Colonic mucosa (tissue), 4 donors: ENCODE results near the gene PTPN20. TPM values are rescaled to one million over a fixed set of nuclear protein-coding genes. Genes with fewer than 3 reads are reported as not detected.

Experiments used
- DNase-seq: peaks from one replicate; pipeline ENCODE4 v3.0.0-alpha.2; 2020
- H3K27ac ChIP-seq: fragments of 200-600 bp; one replicate; pipeline ENCODE4 v1.8.0; 2021
- H3K27me3 ChIP-seq: fragments of 200-600 bp; one replicate; pipeline ENCODE4 v1.8.0; 2021
- H3K36me3 ChIP-seq: fragments of 200-600 bp; one replicate; pipeline ENCODE4 v1.8.0; 2021
- H3K4me1 ChIP-seq: fragments of 200-600 bp; one replicate; pipeline ENCODE4 v1.8.0; 2021; ENCODE audit warnings: mild to moderate bottlenecking
- H3K4me3 ChIP-seq: fragments of 200-600 bp; one replicate; pipeline ENCODE4 v1.8.0; 2021
- H3K9ac ChIP-seq, 2 donors: one replicate each; pipeline ENCODE4 v1.7.0; 2013; ENCODE audit warnings: control low read depth in 2 of 2, low read depth in 2 of 2, low read length in 2 of 2
- H3K9me3 ChIP-seq: fragments of 200-600 bp; one replicate; pipeline ENCODE4 v1.8.0; 2021
- CTCF ChIP-seq: fragments of 200-600 bp; IDR thresholded peaks from one replicate; pipeline ENCODE4 v1.8.0; 2022; ENCODE audit warnings: antibody characterized with exemption, mild to moderate bottlenecking
- intact Hi-C: fragments of 100-400 bp; cut with DNase I; formaldehyde crosslinking; loops from one replicate; pipeline ENCODE4 v1.14.1; 2022
- total RNA-seq, 2 donors: library from RNA; stranded (reverse); fragmentation: NEBNext Ultra II Directional in 1 of 2; extraction: Animal tissue kit (Norgen Biotek cat#: 25700) in 1 of 2; gene quantifications; one replicate each; pipeline ENCODE4 v1.2.1, GENCODE V29; 2021
- donor health status: healthy.
- donor health status: DM: no; HTN: no; CAD: no.
- donor health status: DM: no; HTN: no; CAD: no.

PTPN20 gene
- total RNA-seq, 2 donors from 2014 or later: 2.7 to 4.9 TPM

GRCh38 chr10:47044741-47045140 is 133.5 kb downstream of the PTPN20 start:
- Histone ChIP-seq H3K36me3 (no peaks in the 10 kb centered on the region), H3K27me3 (no peaks in the 10 kb centered on the region), H3K9me3 (no peaks in the 10 kb centered on the region), H3K27ac (no peak overlapping the region), H3K4me1 (no peaks in the 10 kb centered on the region), H3K4me3 (no peak overlapping the region), H3K9ac (no peak overlapping the region)
- no peak for TF ChIP-seq CTCF
- no peak for DNase-seq
- intact Hi-C loops: no loop called here

GRCh38 chr10:47045331-47045861 is 134.2 kb downstream of the PTPN20 start:
- H3K4me1 ChIP-seq: no peaks in the 10 kb centered on the region
- no peak overlapping the region for H3K27ac ChIP-seq
- DNase-seq: no peak
- H3K9ac ChIP-seq: no peak overlapping the region
- no peak for TF ChIP-seq CTCF
- H3K36me3 ChIP-seq: no peaks in the 10 kb centered on the region
- intact Hi-C loops: no loop called here
- H3K9me3 ChIP-seq: no peaks in the 10 kb centered on the region
- no peak overlapping the region for H3K4me3 ChIP-seq
- no peaks in the 10 kb centered on the region for H3K27me3 ChIP-seq

- Histone ChIP-seq H3K4me3 (no peak overlapping the region), H3K9me3 (no peaks in the 10 kb centered on the region), H3K27me3 (no peaks in the 10 kb centered on the region), H3K4me1 (no peaks in the 10 kb centered on the region), H3K27ac (no peak overlapping the region), H3K36me3 (no peaks in the 10 kb centered on the region), H3K9ac (no peak overlapping the region)
- no peak for TF ChIP-seq CTCF
- intact Hi-C loops: loop anchor here (2.0 kb wide), 1 partner anchor 266 kb away; no protein-coding TSS in a partner anchor
- no peak for DNase-seq
Observed at GRCh38 chr10:47046321-47047126, 135.3 kb downstream of the PTPN20 start.

- intact Hi-C loops: loop anchor here (2.0 kb wide), 1 partner anchor 266 kb away; no protein-coding TSS in a partner anchor
- no peak overlapping the region for H3K4me3 ChIP-seq
- H3K27ac ChIP-seq: no peak overlapping the region
- H3K9me3 ChIP-seq: no peaks in the 10 kb centered on the region
- TF ChIP-seq CTCF: no peak
- no peaks in the 10 kb centered on the region for H3K4me1 ChIP-seq
- DNase-seq: no peak
- H3K9ac ChIP-seq: no peak overlapping the region
- H3K27me3 ChIP-seq: no peaks in the 10 kb centered on the region
- no peaks in the 10 kb centered on the region for H3K36me3 ChIP-seq
Observed at GRCh38 chr10:47047127-47047504, 135.9 kb downstream of the PTPN20 start.

- peak; percentile 81 for DNase-seq
- Histone ChIP-seq H3K4me1 (no peaks in the 10 kb centered on the region), H3K4me3 (no peak overlapping the region), H3K27ac (no peak overlapping the region), H3K27me3 (no peaks in the 10 kb centered on the region), H3K9me3 (no peaks in the 10 kb centered on the region), H3K36me3 (no peaks in the 10 kb centered on the region), H3K9ac (no peak overlapping the region)
- intact Hi-C loops: loop anchor here (2.0 kb wide), 1 partner anchor 265 kb away; no protein-coding TSS in a partner anchor
- TF ChIP-seq CTCF: peak; percentile 95
Observed at GRCh38 chr10:47047577-47048525, 136.6 kb downstream of the PTPN20 start.
